ENCODE results near the gene CEP350.
"Not testable (repeated sequence)": the region's sequence is repeated elsewhere in the genome, so short reads cannot be mapped to it uniquely, and the experiment has no call there.

The CEP350 gene

GRCh38 chr1:179990847-179991246 lies 36.2 kb downstream of the CEP350 start:
- DNase-seq, result no peak

- no peak for DNase-seq
These were observed 41.0 kb downstream of the CEP350 start for GRCh38 chr1:179995576-179995975.

GRCh38 chr1:179996099-179996498 lies 41.5 kb downstream of the CEP350 start:
- DNase-seq, result no peak

- no peak for DNase-seq
These were observed 46.0 kb downstream of the CEP350 start for GRCh38 chr1:180000575-180000974.

GRCh38 chr1:180002437-180002836 lies 47.8 kb downstream of the CEP350 start:
- no peak for DNase-seq

GRCh38 chr1:180003026-180003695 lies 48.6 kb downstream of the CEP350 start:
- DNase-seq, result no peak

- not testable (repeated sequence) for DNase-seq
These were observed 52.2 kb downstream of the CEP350 start for GRCh38 chr1:180006762-180007161.

GRCh38 chr1:180020017-180020416 lies 65.4 kb downstream of the CEP350 start:
- DNase-seq, result no peak

GRCh38 chr1:180026556-180026955 lies 71.9 kb downstream of the CEP350 start:
- DNase-seq, result no peak

- DNase-seq, result no peak
These were observed 73.4 kb downstream of the CEP350 start for GRCh38 chr1:180027949-180028445.

GRCh38 chr1:180028864-180029263 lies 74.3 kb downstream of the CEP350 start:
- DNase-seq, result no peak

- no peak for DNase-seq
These were observed 75.0 kb downstream of the CEP350 start for GRCh38 chr1:180029524-180030135.

- DNase-seq, result no peak
These were observed 77.1 kb downstream of the CEP350 start for GRCh38 chr1:180031664-180032063.

GRCh38 chr1:180033390-180033789 lies 78.8 kb downstream of the CEP350 start:
- no peak for DNase-seq

- peak; percentile 5 for DNase-seq
These were observed 85.4 kb downstream of the CEP350 start for GRCh38 chr1:180040034-180040433.

GRCh38 chr1:180041582-180041981 lies 87.0 kb downstream of the CEP350 start:
- no peak for DNase-seq

GRCh38 chr1:180042988-180043622 lies 88.5 kb downstream of the CEP350 start:
- DNase-seq, result no peak

GRCh38 chr1:180043785-180044184 lies 89.2 kb downstream of the CEP350 start:
- no peak for DNase-seq

GRCh38 chr1:180046674-180047073 lies 92.1 kb downstream of the CEP350 start:
- DNase-seq, result no peak

- no peak for DNase-seq
These were observed 99.3 kb downstream of the CEP350 start for GRCh38 chr1:180053594-180054567.

GRCh38 chr1:180057883-180058396 lies 103.3 kb downstream of the CEP350 start:
- no peak for DNase-seq

GRCh38 chr1:180061019-180061418 lies 106.4 kb downstream of the CEP350 start:
- DNase-seq, result no peak

All from midbrain (tissue), 1 donor.